Caco-2 (cell line): ENCODE measurements around the gene ELFN1. TPM values are rescaled to one million over a fixed set of nuclear protein-coding genes. Genes with fewer than 3 reads are reported as not detected.

Experiments used
- BruUV-seq: library from RNA; stranded (reverse); fragments of 400-500 nt; replicated peaks from 2 replicates; lab custom pipeline; 2021; lab: Mats Ljungman, UMichigan
- CTCF ChIA-PET: fragments of 300-600 bp; sonication (Branson Sonifier 250); formaldehyde crosslinking; loops from one replicate; lab custom pipeline; 2022; ENCODE audit warnings: antibody characterized with exemption; lab: Charles Lee
- POLR2A ChIA-PET: fragments of 300-600 bp; sonication (Branson Sonifier 250); formaldehyde crosslinking; loops from one replicate; lab custom pipeline; 2022; ENCODE audit warnings: antibody characterized with exemption; lab: Charles Lee
- DNase-seq, 2 experiments: peaks; one replicate each; pipeline versions ENCODE4 v3.0.0 to v3.0.0-alpha.2; 2020 to 2022
- H3K27me3 ChIP-seq: replicated peaks from 2 replicates; pipeline ENCODE4 v1.6.0; 2011; ENCODE audit warnings: low read length; ENCODE audit not compliant: control insufficient read depth, insufficient read depth
- H3K36me3 ChIP-seq: 2 replicates; pipeline ENCODE4 v1.5.1; 2011; ENCODE audit warnings: low read length; ENCODE audit not compliant: control insufficient read depth, insufficient read depth
- H3K4me1 ChIP-seq: fragments of 250-450 bp; sonication (Bioruptor Pico); 2 replicates; pipeline ENCODE4 v1.5.1; 2020; ENCODE audit warnings: mild to moderate bottlenecking
- H3K4me3 ChIP-seq: 2 replicates; pipeline ENCODE4 v1.5.1; 2011; ENCODE audit warnings: low read depth, mild to moderate bottlenecking, control low read depth, low read length
- H3K9me3 ChIP-seq: fragments of 250-450 bp; sonication (Bioruptor Pico); 2 replicates; pipeline ENCODE4 v1.5.1; 2020; ENCODE audit warnings: mild to moderate bottlenecking, moderate library complexity
- H3K27ac Mint-ChIP-seq: one replicate; pipeline ENCODE4 v1.8.0; 2022; ENCODE audit warnings: mixed read lengths; ENCODE audit not compliant: unreplicated experiment
- H3K27me3 Mint-ChIP-seq: one replicate; pipeline ENCODE4 v1.8.0; 2022; ENCODE audit warnings: mixed read lengths; ENCODE audit not compliant: insufficient read depth, unreplicated experiment
- H3K36me3 Mint-ChIP-seq: one replicate; pipeline ENCODE4 v1.8.0; 2022; ENCODE audit warnings: mild to moderate bottlenecking, mixed read lengths; ENCODE audit not compliant: insufficient read depth, unreplicated experiment
- H3K4me1 Mint-ChIP-seq: one replicate; pipeline ENCODE4 v1.8.0; 2022; ENCODE audit warnings: low read depth, mixed read lengths; ENCODE audit not compliant: unreplicated experiment
- H3K4me3 Mint-ChIP-seq: one replicate; pipeline ENCODE4 v1.8.0; 2022; ENCODE audit warnings: mild to moderate bottlenecking, moderate library complexity, mixed read lengths; ENCODE audit not compliant: unreplicated experiment
- H3K9me3 Mint-ChIP-seq: one replicate; pipeline ENCODE4 v1.8.0; 2022; ENCODE audit warnings: mixed read lengths; ENCODE audit not compliant: unreplicated experiment
- CTCF ChIP-seq, 2 experiments: fragments of 200-600 bp in 1 of 2; IDR thresholded peaks; 1 replicate in 1 of 2; 2 replicates in 1 of 2; pipeline versions ENCODE4 v1.5.1 to v1.8.0; 2011 to 2022; ENCODE audit warnings: antibody characterized with exemption in 1 of 2, control low read depth in 1 of 2, inconsistent platforms in 1 of 2, low read depth in 1 of 2, low read length in 1 of 2, mild to moderate bottlenecking in 1 of 2, moderate library complexity in 1 of 2; ENCODE audit not compliant: insufficient read depth in 1 of 2, severe bottlenecking in 1 of 2, unreplicated experiment in 1 of 2
- intact Hi-C: fragments of 100-400 bp; cut with micrococcal nuclease; formaldehyde crosslinking; loops from one replicate; pipeline ENCODE4 v1.10.0; 2022; ENCODE audit not compliant: unreplicated experiment
- total RNA-seq: library from RNA; stranded (reverse); gene quantifications from 2 replicates; pipeline ENCODE4 v1.2.3, GENCODE V29; 2022

The ELFN1 gene
- total RNA-seq, 1 experiment from 2014 or later, result 2.3 TPM

- DNase-seq, result no peak
- H3K27ac Mint-ChIP-seq, result no peak overlapping the region
- POLR2A ChIA-PET, result no interaction called here
- Histone ChIP-seq H3K36me3 (no peaks in the 10 kb centered on the region), H3K4me1 (no peaks in the 10 kb centered on the region), H3K4me3 (no peak overlapping the region), H3K9me3 (0 out of 2 replicates have a peak, but pooled peaks cover 6% of the 10 kb centered on the region), H3K27me3 (no peaks in the 10 kb centered on the region)
- H3K4me1 Mint-ChIP-seq, result no peaks in the 10 kb centered on the region
- H3K36me3 Mint-ChIP-seq, result no peaks in the 10 kb centered on the region
- H3K4me3 Mint-ChIP-seq, result no peak overlapping the region
- TF ChIP-seq CTCF (IDR thresholded peaks at IDR 0.05; ENCODE audit: insufficient read depth in 1 of 2, low read depth in 1 of 2, low read length in 1 of 2, severe bottlenecking in 1 of 2, unreplicated experiment in 1 of 2), result no peak
- BruUV-seq, result no TSS peak
- H3K27me3 Mint-ChIP-seq, result peaks cover 6% of the 10 kb centered on the region
- peaks cover 7% of the 10 kb centered on the region for H3K9me3 Mint-ChIP-seq
- intact Hi-C loops, result no loop called here
- CTCF ChIA-PET, result no interaction called here
These were observed 32.9 kb upstream of the ELFN1 start for GRCh38 chr7:1637155-1637554.

- no peak overlapping the region for H3K27ac Mint-ChIP-seq
- ChIA-PET POLR2A (no interaction called here), CTCF (no interaction called here)
- peaks cover 8% of the 10 kb centered on the region for H3K27me3 Mint-ChIP-seq
- intact Hi-C loops, result no loop called here
- Histone ChIP-seq H3K4me1 (no peaks in the 10 kb centered on the region), H3K27me3 (no peaks in the 10 kb centered on the region), H3K9me3 (0 out of 2 replicates have a peak, but pooled peaks cover 6% of the 10 kb centered on the region), H3K36me3 (no peaks in the 10 kb centered on the region), H3K4me3 (no peak overlapping the region)
- no peak for TF ChIP-seq CTCF (IDR thresholded peaks at IDR 0.05; ENCODE audit: insufficient read depth in 1 of 2, low read depth in 1 of 2, low read length in 1 of 2, severe bottlenecking in 1 of 2, unreplicated experiment in 1 of 2)
- peaks cover 7% of the 10 kb centered on the region for H3K9me3 Mint-ChIP-seq
- no peaks in the 10 kb centered on the region for H3K36me3 Mint-ChIP-seq
- no TSS peak for BruUV-seq
- no peak for DNase-seq
- H3K4me1 Mint-ChIP-seq, result no peaks in the 10 kb centered on the region
- H3K4me3 Mint-ChIP-seq, result no peak overlapping the region
These were observed 31.8 kb upstream of the ELFN1 start for GRCh38 chr7:1638215-1638661.

GRCh38 chr7:1639071-1639470 lies 31.0 kb upstream of the ELFN1 start:
- no peaks in the 10 kb centered on the region for H3K36me3 Mint-ChIP-seq
- no peaks in the 10 kb centered on the region for H3K27me3 ChIP-seq
- ChIA-PET POLR2A (no interaction called here), CTCF (no interaction called here)
- no peak overlapping the region for H3K4me3 Mint-ChIP-seq
- intact Hi-C loops, result no loop called here
- TF ChIP-seq CTCF (IDR thresholded peaks at IDR 0.05; ENCODE audit: insufficient read depth in 1 of 2, low read depth in 1 of 2, low read length in 1 of 2, severe bottlenecking in 1 of 2, unreplicated experiment in 1 of 2), result no peak
- H3K27me3 Mint-ChIP-seq, result peaks cover 8% of the 10 kb centered on the region
- H3K27ac Mint-ChIP-seq, result no peak overlapping the region
- DNase-seq, result no peak
- no peaks in the 10 kb centered on the region for H3K36me3 ChIP-seq
- no peaks in the 10 kb centered on the region for H3K4me1 Mint-ChIP-seq
- peaks cover 7% of the 10 kb centered on the region for H3K9me3 Mint-ChIP-seq
- H3K4me1 ChIP-seq, result no peaks in the 10 kb centered on the region
- H3K9me3 ChIP-seq, result 0 out of 2 replicates have a peak, but pooled peaks cover 6% of the 10 kb centered on the region
- no TSS peak for BruUV-seq
- H3K4me3 ChIP-seq, result no peak overlapping the region
